HG03039 (cell line): ENCODE measurements around the gene RGS16.

Source experiments
- ATAC-seq: cut with Tn5 transposase; IDR thresholded peaks from one replicate; pipeline ENCODE4 v1.9.1; 2021; ENCODE audit warnings: mild to moderate bottlenecking, moderate library complexity; ENCODE audit not compliant: unreplicated experiment

The RGS16 gene

GRCh38 chr1:182630586-182630985 lies 26.4 kb upstream of the RGS16 start:
- ATAC-seq: no peak

GRCh38 chr1:182629499-182630096 lies 25.4 kb upstream of the RGS16 start:
- no peak for ATAC-seq

GRCh38 chr1:182629080-182629479 lies 24.9 kb upstream of the RGS16 start:
- no peak for ATAC-seq

GRCh38 chr1:182628657-182629056 lies 24.5 kb upstream of the RGS16 start:
- no peak for ATAC-seq

GRCh38 chr1:182627622-182628021 lies 23.4 kb upstream of the RGS16 start:
- ATAC-seq: no peak

- ATAC-seq: no peak
Observed at GRCh38 chr1:182626527-182626926, 22.3 kb upstream of the RGS16 start.

GRCh38 chr1:182625719-182626504 lies 21.7 kb upstream of the RGS16 start:
- no peak for ATAC-seq

GRCh38 chr1:182625024-182625423 lies 20.8 kb upstream of the RGS16 start:
- ATAC-seq: no peak

- ATAC-seq: no peak
Observed at GRCh38 chr1:182624577-182624976, 20.4 kb upstream of the RGS16 start.

- peak; percentile 40 for ATAC-seq
Observed at GRCh38 chr1:182622901-182623528, 18.8 kb upstream of the RGS16 start.

GRCh38 chr1:182621906-182622305 lies 17.7 kb upstream of the RGS16 start:
- no peak for ATAC-seq

- ATAC-seq: no peak
Observed at GRCh38 chr1:182620924-182621585, 16.9 kb upstream of the RGS16 start.

- no peak for ATAC-seq
Observed at GRCh38 chr1:182617734-182618351, 13.7 kb upstream of the RGS16 start.

- ATAC-seq: no peak
Observed at GRCh38 chr1:182617014-182617429, 12.8 kb upstream of the RGS16 start.

- peak; percentile 59 for ATAC-seq
Observed at GRCh38 chr1:182616130-182617013, 12.2 kb upstream of the RGS16 start.

- ATAC-seq: peak; percentile 19
Observed at GRCh38 chr1:182615468-182616129, 11.4 kb upstream of the RGS16 start.

- no peak for ATAC-seq
Observed at GRCh38 chr1:182614796-182615454, 10.7 kb upstream of the RGS16 start.

- no peak for ATAC-seq
Observed at GRCh38 chr1:182611787-182612186, 7.6 kb upstream of the RGS16 start.

- no peak for ATAC-seq
Observed at GRCh38 chr1:182611326-182611725, 7.1 kb upstream of the RGS16 start.
